Measurements from ENCODE around the gene GRK4. TPM values are rescaled to one million over a fixed set of nuclear protein-coding genes. Genes with fewer than 3 reads are reported as not detected.
"Not testable (repeated sequence)": the region's sequence is repeated elsewhere in the genome, so short reads cannot be mapped to it uniquely, and the experiment has no call there.

GRK4 gene
- total RNA-seq, 4 donors from 2014 or later = 5.1 to 6.5 (median 6.1) TPM

- ATAC-seq (ENCODE audit: low FRiP score) (no peak), DNase-seq (ENCODE audit: low spot score) (no peak)
- TF ChIP-seq, protein P1, sequence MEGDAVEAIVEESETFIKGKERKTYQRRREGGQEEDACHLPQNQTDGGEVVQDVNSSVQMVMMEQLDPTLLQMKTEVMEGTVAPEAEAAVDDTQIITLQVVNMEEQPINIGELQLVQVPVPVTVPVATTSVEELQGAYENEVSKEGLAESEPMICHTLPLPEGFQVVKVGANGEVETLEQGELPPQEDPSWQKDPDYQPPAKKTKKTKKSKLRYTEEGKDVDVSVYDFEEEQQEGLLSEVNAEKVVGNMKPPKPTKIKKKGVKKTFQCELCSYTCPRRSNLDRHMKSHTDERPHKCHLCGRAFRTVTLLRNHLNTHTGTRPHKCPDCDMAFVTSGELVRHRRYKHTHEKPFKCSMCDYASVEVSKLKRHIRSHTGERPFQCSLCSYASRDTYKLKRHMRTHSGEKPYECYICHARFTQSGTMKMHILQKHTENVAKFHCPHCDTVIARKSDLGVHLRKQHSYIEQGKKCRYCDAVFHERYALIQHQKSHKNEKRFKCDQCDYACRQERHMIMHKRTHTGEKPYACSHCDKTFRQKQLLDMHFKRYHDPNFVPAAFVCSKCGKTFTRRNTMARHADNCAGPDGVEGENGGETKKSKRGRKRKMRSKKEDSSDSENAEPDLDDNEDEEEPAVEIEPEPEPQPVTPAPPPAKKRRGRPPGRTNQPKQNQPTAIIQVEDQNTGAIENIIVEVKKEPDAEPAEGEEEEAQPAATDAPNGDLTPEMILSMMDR (IDR thresholded peaks at IDR 0.05) = no peak
These were observed 83.3 kb downstream of the GRK4 start for GRCh38 chr4:3046623-3047022.

DNA sequence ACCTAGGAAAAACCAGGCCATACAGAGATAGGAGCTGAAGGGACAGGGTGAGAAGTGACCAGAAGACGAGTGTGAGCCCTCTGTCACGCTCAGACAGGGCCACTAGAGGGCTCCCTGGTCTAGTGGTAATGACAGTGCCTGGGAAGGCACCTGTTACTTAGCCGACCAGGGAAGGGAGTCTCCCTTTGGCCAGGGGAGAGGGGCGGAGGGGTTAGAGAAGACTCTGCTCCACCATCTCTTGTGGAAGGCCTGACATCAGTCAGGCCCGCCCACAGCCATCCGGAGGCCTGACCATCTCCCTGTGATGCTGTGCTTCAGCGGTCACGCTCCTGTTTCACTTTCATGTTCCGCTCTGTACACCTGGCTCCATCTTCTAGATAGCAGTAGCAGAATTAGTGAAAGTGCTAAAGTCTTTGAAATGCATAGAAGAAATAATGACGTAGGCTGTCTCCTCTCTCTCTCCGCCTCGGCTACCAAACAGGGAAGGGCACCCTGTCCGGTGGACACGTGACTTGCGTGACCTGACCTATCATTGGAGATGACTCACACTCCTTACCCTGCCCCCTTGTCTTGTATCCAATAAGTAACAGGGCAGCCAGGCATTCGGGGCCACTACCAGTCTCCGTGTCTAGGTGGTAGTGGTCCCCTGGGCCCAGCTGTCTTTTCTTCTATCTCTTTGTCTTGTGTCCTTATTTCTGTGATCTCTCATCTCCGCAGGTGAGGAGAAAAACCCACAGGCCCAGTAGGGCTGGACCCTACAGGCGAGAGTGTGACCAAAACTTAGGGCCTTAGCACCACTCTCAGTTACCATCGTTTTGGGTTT lies 84.3 kb downstream of the GRK4 start:
- ATAC-seq (ENCODE audit: low FRiP score) = no peak
- DNase-seq (ENCODE audit: low spot score) = no peak
- TF ChIP-seq, protein P1 (IDR thresholded peaks at IDR 0.05) = no peak

- not testable (repeated sequence) for DNase-seq (ENCODE audit: low spot score)
These were observed 87.9 kb downstream of the GRK4 start for GRCh38 chr4:3051141-3051897.

DNA sequence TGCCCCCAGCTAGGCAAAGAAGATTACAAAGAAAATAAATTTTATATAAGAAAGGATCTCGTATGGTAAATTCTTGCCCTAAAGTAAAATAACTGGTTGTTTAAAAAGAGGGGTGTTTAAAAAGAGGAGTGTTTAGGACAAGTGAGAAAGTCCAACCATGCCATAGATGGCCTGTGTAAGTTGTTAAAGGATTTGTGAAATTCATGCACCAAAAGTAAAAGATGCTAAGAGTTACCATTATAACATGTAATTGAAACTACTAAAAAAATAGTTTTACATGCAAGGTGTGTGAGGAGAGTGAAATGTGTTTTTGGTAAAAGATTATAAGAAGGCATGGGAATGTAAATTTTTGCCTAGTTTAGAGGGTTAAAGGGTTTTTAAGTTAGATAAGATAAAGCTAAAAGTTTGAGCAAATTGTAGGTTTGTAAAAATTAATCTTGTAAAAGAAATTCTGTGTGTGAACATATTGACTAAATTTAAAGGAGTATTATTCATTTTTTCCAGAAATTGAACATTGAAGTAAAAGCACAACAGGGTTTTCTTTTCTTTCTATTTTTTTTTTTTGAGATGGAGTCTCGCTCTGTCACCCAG lies 90.9 kb downstream of the GRK4 start:
- DNase-seq (ENCODE audit: low spot score) (no peak), ATAC-seq (ENCODE audit: low FRiP score) (no peak)
- TF ChIP-seq, protein P1 (IDR thresholded peaks at IDR 0.05) = no peak

More at GRCh38 chr4:3051141-3051897, 87.9 kb downstream of the GRK4 start:
- not testable (repeated sequence) for ATAC-seq (ENCODE audit: low FRiP score)

GRCh38 chr4:3059943-3060342 lies 96.6 kb downstream of the GRK4 start:
- TF ChIP-seq, protein P1 (IDR thresholded peaks at IDR 0.05) = no peak
- ATAC-seq (ENCODE audit: low FRiP score) = no peak
- no peak for DNase-seq (ENCODE audit: low spot score)

- TF ChIP-seq, protein P1 (IDR thresholded peaks at IDR 0.05) = no peak
- DNase-seq (ENCODE audit: low spot score) = no peak
- ATAC-seq (ENCODE audit: low FRiP score) = no peak
These were observed 97.6 kb downstream of the GRK4 start for GRCh38 chr4:3060946-3061345.

- TF ChIP-seq, protein P1 (IDR thresholded peaks at IDR 0.05) = no peak
- DNase-seq (ENCODE audit: low spot score) (no peak), ATAC-seq (ENCODE audit: low FRiP score) (no peak)
These were observed 99.1 kb downstream of the GRK4 start for GRCh38 chr4:3062471-3062870.

Measured in omental fat pad (tissue), 4 donors.